B cell (primary cell): Measurements from ENCODE around the gene SCFD2. TPM values are rescaled to one million over a fixed set of nuclear protein-coding genes. Genes with fewer than 3 reads are reported as not detected.

Experiments
- ATAC-seq: fragments of 200-7000 bp; cut with Tn5 transposase; one replicate; pipeline ENCODE4 v1.10.0; 2021; ENCODE audit warnings: low read depth, mild to moderate bottlenecking, moderate number of reproducible peaks, moderate library complexity
- CTCF ChIA-PET: fragments of 350-600 bp; sonication (Branson Sonifier 250); formaldehyde crosslinking; loops from one replicate; lab custom pipeline; 2021; ENCODE audit warnings: antibody characterized with exemption, inconsistent platforms; lab: Charles Lee
- POLR2A ChIA-PET: fragments of 350-600 bp; sonication (Branson Sonifier 250); formaldehyde crosslinking; loops from one replicate; lab custom pipeline; 2021; ENCODE audit warnings: antibody characterized with exemption; lab: Charles Lee
- DNase-seq: peaks from one replicate; pipeline ENCODE4 v3.0.0; 2013
- H2AFZ ChIP-seq: 2 replicates; pipeline ENCODE4 v1.6.1; 2012; ENCODE audit warnings: mild to moderate bottlenecking, low read depth, low read length; ENCODE audit not compliant: insufficient read depth, poor library complexity, severe bottlenecking
- H3K27ac ChIP-seq, 2 donors: 1 replicate in 1 of 2; 2 replicates in 1 of 2; pipeline ENCODE4 v1.5.1; 2012 to 2013; ENCODE audit warnings: low read length in 2 of 2, mild to moderate bottlenecking in 2 of 2, moderate library complexity in 1 of 2
- H3K27me3 ChIP-seq, 4 experiments: fragments of 200-600 bp in 1 of 4; sonication (generic) in 1 of 4; replicated peaks in 1 of 4; 1 replicate in 2 of 4; 2 replicates in 2 of 4; pipeline versions ENCODE4 v1.6.1 to v1.7.0; 2013 to 2016; ENCODE audit warnings: low read length in 3 of 4, mild to moderate bottlenecking in 2 of 4, mixed read lengths in 1 of 4, moderate library complexity in 1 of 4; ENCODE audit not compliant: insufficient read depth in 4 of 4, control insufficient read depth in 3 of 4; ENCODE audit errors: control extremely low read depth in 1 of 4
- H3K36me3 ChIP-seq, 2 experiments: replicated peaks in 1 of 2; 1 replicate in 1 of 2; 2 replicates in 1 of 2; pipeline versions ENCODE4 v1.6.1 to v1.7.1; 2013; ENCODE audit warnings: low read length in 1 of 2; ENCODE audit not compliant: insufficient read depth in 2 of 2, control insufficient read depth in 1 of 2; ENCODE audit errors: control extremely low read depth in 1 of 2, extremely low read depth in 1 of 2
- H3K4me1 ChIP-seq, 2 donors: fragments of 200-600 bp in 1 of 2; sonication (generic) in 1 of 2; 1 replicate in 1 of 2; 2 replicates in 1 of 2; pipeline versions ENCODE4 v1.5.1 to v1.6.1; 2013 to 2017; ENCODE audit warnings: low read length in 2 of 2; ENCODE audit not compliant: control insufficient read depth in 2 of 2, insufficient read depth in 2 of 2
- H3K4me2 ChIP-seq: replicated peaks from 2 replicates; pipeline ENCODE3; 2012; ENCODE audit warnings: mild to moderate bottlenecking, low read depth, low read length; ENCODE audit not compliant: poor library complexity, severe bottlenecking
- H3K4me3 ChIP-seq, 5 experiments: fragments of 200-600 bp in 1 of 5; sonication (generic) in 1 of 5; 1 replicate in 3 of 5; 2 replicates in 2 of 5; pipeline versions ENCODE4 v1.5.1 to v1.7.0; 2011 to 2016; ENCODE audit warnings: low read length in 4 of 5, mild to moderate bottlenecking in 4 of 5, low read depth in 2 of 5, control low read depth in 1 of 5, moderate library complexity in 1 of 5; ENCODE audit not compliant: insufficient read depth in 1 of 5; ENCODE audit errors: control extremely low read depth in 1 of 5, extremely low read depth in 1 of 5
- H3K79me2 ChIP-seq: fragments of 200-600 bp; sonication (generic); one replicate; pipeline ENCODE4 v1.6.0; 2016; ENCODE audit warnings: low read length; ENCODE audit not compliant: control insufficient read depth, insufficient read depth
- H3K9ac ChIP-seq: fragments of 200-600 bp; sonication (generic); 2 replicates; pipeline ENCODE4 v1.6.1; 2017; ENCODE audit warnings: mild to moderate bottlenecking, low read length, moderate library complexity
- H3K9me3 ChIP-seq, 3 donors: one replicate each; pipeline versions ENCODE4 v1.6.1 to v1.7.1; 2013; ENCODE audit warnings: low read length in 2 of 3; ENCODE audit not compliant: control insufficient read depth in 2 of 3, insufficient read depth in 1 of 3; ENCODE audit errors: control extremely low read depth in 1 of 3
- H4K20me1 ChIP-seq: 2 replicates; pipeline ENCODE4 v1.6.0; 2012; ENCODE audit warnings: mild to moderate bottlenecking, low read length; ENCODE audit not compliant: insufficient read depth, control insufficient read depth, poor library complexity, severe bottlenecking
- H3K27ac Mint-ChIP-seq: one replicate; pipeline ENCODE4 v1.8.0; 2021; ENCODE audit warnings: mixed read lengths
- H3K27me3 Mint-ChIP-seq: one replicate; pipeline ENCODE4 v1.8.0; 2021; ENCODE audit warnings: mixed read lengths
- H3K4me1 Mint-ChIP-seq: one replicate; pipeline ENCODE4 v1.8.0; 2021; ENCODE audit warnings: mixed read lengths
- H3K4me3 Mint-ChIP-seq: one replicate; pipeline ENCODE4 v1.8.0; 2021; ENCODE audit warnings: mixed read lengths
- H3K9me3 Mint-ChIP-seq: one replicate; pipeline ENCODE4 v1.8.0; 2022; ENCODE audit warnings: mixed read lengths; ENCODE audit not compliant: insufficient read depth
- CTCF ChIP-seq: fragments of 200-600 bp; IDR thresholded peaks from one replicate; pipeline ENCODE4 v1.8.0; 2022; ENCODE audit warnings: antibody characterized with exemption, mild to moderate bottlenecking
- EZH2 ChIP-seq: IDR thresholded peaks from 2 replicates; pipeline ENCODE4 v1.6.1; 2012; ENCODE audit warnings: borderline replicate concordance, low read depth, mild to moderate bottlenecking, moderate library complexity, low read length; ENCODE audit not compliant: insufficient read depth, poor library complexity, severe bottlenecking
- WGBS: methylation state at CpG from one replicate; pipeline ENCODE4 v1.1.5; 2013; ENCODE audit warnings: missing lambda C conversion rate; ENCODE audit not compliant: insufficient coverage; 5-methylcytosine and 5-hydroxymethylcytosine counted together
- intact Hi-C: fragments of 100-400 bp; cut with micrococcal nuclease; formaldehyde crosslinking; loops from one replicate; pipeline ENCODE4 v1.10.0; 2022
- polyA plus RNA-seq: library from polyadenylated mRNA; depleted of rRNA; stranded (reverse); fragments of >200 nt; gene quantifications from 2 replicates; pipeline ENCODE4 v1.2.3, GENCODE V29; 2012
- total RNA-seq, 2 donors: library from RNA; stranded (reverse); fragments of 120-200 nt in 1 of 2; gene quantifications; 1 replicate in 1 of 2; 2 replicates in 1 of 2; pipeline versions ENCODE4 v1.2.3 to v1.2.4, GENCODE V29; 2013 to 2022

SCFD2 gene
- total and polyA plus RNA-seq, 2 donors (not counting 1 experiment from before 2014, with no cell fraction given): 12.8 to 20.4 TPM

GRCh38 chr4:53011259-53011905 lies 354.5 kb downstream of the SCFD2 start:
- no peak overlapping the region for H3K27ac Mint-ChIP-seq
- no peaks in the 10 kb centered on the region for H3K27me3 ChIP-seq
- H3K9me3 Mint-ChIP-seq: peaks cover 3% of the 10 kb centered on the region
- no peaks in the 10 kb centered on the region for H3K36me3 ChIP-seq
- TF ChIP-seq CTCF (no peak), EZH2 (no peak)
- no peaks in the 10 kb centered on the region for H4K20me1 ChIP-seq
- no peak for ATAC-seq
- H3K79me2 ChIP-seq: no peaks in the 10 kb centered on the region
- POLR2A ChIA-PET: no interaction called here
- CTCF ChIA-PET: no interaction called here
- H3K4me3 ChIP-seq: no peak overlapping the region
- peaks cover 3 to 6% of the 10 kb centered on the region in 2 donors for H3K4me1 ChIP-seq
- H3K9me3 ChIP-seq: no peaks in the 10 kb centered on the region
- no CpG with 5 or more reads among the region's 2 CpGs for WGBS
- H3K4me2 ChIP-seq: no peak overlapping the region
- DNase-seq: no peak
- H2AFZ ChIP-seq: no peak overlapping the region
- H3K4me1 Mint-ChIP-seq: peaks cover 14% of the 10 kb centered on the region
- intact Hi-C loops: no loop called here
- no peaks in the 10 kb centered on the region for H3K27me3 Mint-ChIP-seq
- no peak overlapping the region for H3K4me3 Mint-ChIP-seq
- H3K9ac ChIP-seq: no peak overlapping the region
- no peak overlapping the region for H3K27ac ChIP-seq

GRCh38 chr4:53010318-53010717 lies 355.5 kb downstream of the SCFD2 start:
- no peak overlapping the region for H2AFZ ChIP-seq
- ATAC-seq (no peak), DNase-seq (no peak)
- H4K20me1 ChIP-seq: no peaks in the 10 kb centered on the region
- no peak overlapping the region for H3K4me2 ChIP-seq
- Mint-ChIP-seq H3K4me1 (peaks cover 19% of the 10 kb centered on the region), H3K27me3 (no peaks in the 10 kb centered on the region), H3K9me3 (peaks cover 3% of the 10 kb centered on the region), H3K27ac (no peak overlapping the region), H3K4me3 (no peak overlapping the region)
- no peak overlapping the region for H3K4me3 ChIP-seq
- CTCF ChIA-PET: no interaction called here
- no peak overlapping the region for H3K9ac ChIP-seq
- WGBS: 83% methylated on average over 3 of the region's 5 CpGs
- intact Hi-C loops: no loop called here
- H3K4me1 ChIP-seq: peaks cover 3 to 6% of the 10 kb centered on the region in 2 donors
- POLR2A ChIA-PET: no interaction called here
- H3K79me2 ChIP-seq: no peaks in the 10 kb centered on the region
- no peaks in the 10 kb centered on the region for H3K36me3 ChIP-seq
- TF ChIP-seq CTCF (no peak), EZH2 (no peak)
- H3K27me3 ChIP-seq: no peaks in the 10 kb centered on the region
- H3K27ac ChIP-seq: no peak overlapping the region
- no peaks in the 10 kb centered on the region for H3K9me3 ChIP-seq
